GM21367 (cell line): Measurements from ENCODE around the gene CD44.

ENCODE experiments used
- ATAC-seq: cut with Tn5 transposase; IDR thresholded peaks from one replicate; pipeline ENCODE4 v1.9.1; 2021; ENCODE audit not compliant: unreplicated experiment

CD44 gene

GRCh38 chr11:35111161-35112055 lies 27.6 kb upstream of the CD44 start:
- no peak for ATAC-seq

- no peak for ATAC-seq
Measured at GRCh38 chr11:35112056-35112845, 26.7 kb upstream of the CD44 start.

GRCh38 chr11:35112846-35113105 lies 26.2 kb upstream of the CD44 start:
- ATAC-seq, result no peak

DNA sequence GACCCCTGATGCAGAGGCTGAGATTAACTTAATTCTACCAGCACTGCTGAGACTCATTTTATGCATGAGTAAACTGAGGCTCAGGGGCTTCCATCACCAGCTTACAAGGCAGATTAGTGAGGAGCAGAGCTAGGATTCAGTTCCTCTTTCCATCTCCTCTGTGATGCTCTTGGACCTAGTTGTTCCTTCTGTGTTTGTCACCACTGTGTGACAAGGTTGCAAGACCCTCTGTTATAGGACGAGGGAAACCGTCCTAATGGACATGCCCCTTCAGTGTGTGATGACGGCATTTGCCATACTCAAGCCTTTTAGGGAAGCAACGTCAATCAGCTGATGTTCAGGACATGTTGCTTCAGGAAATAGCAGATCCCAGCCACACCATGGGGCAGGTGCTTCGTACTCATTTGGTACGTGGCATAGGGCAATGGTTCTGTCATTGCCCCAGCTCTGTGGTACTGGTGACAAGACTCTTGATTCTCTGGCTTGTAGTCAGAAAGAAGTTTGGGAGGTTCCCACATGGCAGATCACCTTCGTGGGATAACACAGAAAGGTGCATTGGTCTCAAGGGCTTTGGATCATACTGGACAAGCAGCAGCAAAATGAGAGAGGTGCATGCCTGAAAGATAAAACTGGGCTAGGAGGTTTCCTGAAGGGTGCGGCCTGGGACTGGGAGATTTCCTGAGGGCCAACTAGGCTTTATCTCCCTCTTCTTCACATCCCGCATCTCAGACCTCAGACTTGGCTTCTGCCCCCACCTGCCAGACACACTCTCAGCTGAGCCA lies 23.9 kb upstream of the CD44 start:
- ATAC-seq, result no peak

DNA sequence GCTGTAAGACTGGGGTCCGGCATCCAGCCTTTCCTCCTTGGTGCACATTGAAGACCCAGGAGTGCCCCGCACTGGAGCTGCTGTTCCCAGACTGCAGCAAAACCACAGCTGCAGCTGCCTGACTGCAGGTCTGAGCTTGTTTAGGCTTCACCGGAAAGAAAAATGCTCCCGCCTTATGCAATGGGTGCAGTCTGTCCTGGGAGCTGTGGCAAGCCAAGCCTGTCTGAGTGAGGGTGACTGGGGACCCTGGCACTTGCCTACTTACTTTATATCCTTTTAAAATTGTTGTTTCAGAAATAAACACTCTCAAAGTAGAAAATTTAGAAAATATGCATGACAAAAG lies 23.3 kb upstream of the CD44 start:
- ATAC-seq, result no peak

- ATAC-seq, result no peak
Measured at GRCh38 chr11:35116245-35116644, 22.7 kb upstream of the CD44 start.

GRCh38 chr11:35116762-35117640 lies 22.0 kb upstream of the CD44 start:
- ATAC-seq, result no peak

- ATAC-seq, result peak; percentile 65
Measured at GRCh38 chr11:35118906-35119305, 20.1 kb upstream of the CD44 start.

DNA sequence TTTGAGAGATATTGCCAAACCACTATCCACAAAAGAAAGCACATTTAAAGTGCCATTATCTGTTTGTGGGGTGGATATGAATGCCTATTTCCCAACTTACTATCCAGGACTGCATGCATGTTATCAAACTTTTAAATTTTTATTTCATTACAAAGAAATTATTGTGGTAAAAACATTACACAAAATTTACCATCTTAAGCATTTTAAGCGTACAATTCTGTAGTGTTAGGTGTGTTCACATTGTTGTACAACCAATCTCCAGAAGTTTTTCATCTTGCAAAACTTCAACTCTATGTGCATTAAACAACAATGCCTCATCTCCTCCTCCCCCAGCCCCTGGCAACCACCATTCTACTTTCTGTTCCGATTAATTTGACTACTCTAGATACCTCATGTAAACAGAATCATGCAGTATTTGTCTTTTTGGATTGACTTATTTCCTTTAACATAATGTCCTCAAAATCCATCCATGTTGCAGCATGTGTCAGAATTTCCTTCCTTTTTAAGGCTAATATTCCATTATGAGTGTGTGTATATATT lies 17.6 kb upstream of the CD44 start:
- no peak for ATAC-seq

DNA sequence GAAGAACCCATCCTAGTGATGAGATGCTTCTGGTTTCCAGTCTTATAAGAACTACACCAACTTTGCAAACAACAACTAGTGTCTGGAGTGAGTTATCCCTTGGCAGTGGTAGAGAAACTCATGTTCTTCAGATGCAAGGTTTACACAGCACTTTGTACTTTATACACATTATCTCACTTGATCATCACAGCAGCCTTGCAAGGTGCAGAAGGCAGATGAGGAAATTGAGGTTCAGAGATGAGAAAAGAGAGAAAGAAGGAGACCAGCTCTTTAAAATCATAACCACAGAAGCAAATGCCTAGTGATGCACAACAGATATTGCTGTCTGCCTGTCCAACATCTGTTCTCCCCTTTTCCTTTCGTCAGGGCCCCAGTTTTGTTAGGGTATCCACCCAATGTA lies 16.7 kb upstream of the CD44 start:
- ATAC-seq, result no peak

DNA sequence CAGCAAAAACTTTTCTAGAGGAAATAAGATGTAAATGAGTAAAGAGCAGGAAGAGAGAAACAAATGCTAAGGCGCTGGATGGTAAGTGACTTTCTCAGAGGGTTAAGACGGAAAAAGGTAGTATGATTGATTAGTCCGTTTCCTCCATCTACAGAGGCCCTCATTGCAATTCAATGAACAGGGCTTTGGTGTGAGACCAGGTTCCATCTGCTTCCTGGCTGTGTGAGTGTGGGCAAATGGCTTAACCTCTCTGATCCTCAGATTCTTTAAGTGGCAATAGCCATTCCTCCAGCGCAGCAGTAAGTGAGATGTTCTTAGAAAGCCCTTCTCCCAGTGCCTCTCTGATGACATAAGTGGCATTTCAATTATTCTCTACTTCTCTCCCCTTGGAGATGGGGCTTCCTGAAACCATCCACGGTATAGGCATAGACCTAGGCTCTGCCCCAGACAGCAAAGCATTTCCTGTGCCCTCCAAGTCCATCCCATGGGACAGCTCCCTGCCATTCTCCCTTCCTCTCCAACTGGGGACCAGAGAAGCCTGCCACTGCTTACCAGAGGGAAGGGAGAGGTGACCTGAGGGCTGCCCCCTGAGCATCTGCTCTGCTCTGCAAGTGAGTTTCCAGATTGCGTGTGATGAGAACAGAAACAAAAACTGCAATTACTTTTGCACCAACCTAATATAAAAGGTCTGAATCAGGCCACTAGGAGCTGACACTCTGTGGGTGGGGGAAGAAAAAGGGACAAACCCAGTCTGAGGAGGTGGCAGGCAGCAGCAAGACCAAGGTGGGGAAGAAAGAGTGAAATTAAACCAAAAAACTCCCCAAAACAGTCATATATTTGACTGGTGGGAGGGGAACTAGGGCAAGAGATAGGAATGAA lies 12.7 kb upstream of the CD44 start:
- peak; percentile 46 for ATAC-seq

- ATAC-seq, result no peak
Measured at GRCh38 chr11:35126879-35127581, 11.9 kb upstream of the CD44 start.

DNA sequence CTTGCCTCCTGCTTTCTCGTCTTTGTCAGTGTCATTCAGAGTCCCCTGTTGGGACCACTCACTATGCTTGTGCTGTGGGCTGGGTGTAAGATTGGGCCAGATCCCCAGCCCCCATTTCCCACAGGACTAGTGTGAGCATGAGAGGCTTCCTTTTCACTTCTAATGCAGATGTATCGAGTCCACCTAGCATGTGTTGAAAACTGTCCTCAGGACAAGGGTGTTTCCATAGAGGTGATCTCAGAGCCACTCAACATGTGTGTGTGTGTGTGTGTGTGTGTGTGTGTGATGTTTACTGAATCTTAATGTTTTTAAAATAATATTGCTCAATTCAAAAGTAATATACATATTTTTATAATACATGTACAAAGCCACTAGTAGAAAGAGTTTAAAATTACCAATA lies 11.4 kb upstream of the CD44 start:
- no peak for ATAC-seq

- no peak for ATAC-seq
Measured at GRCh38 chr11:35131094-35131493, 7.9 kb upstream of the CD44 start.

DNA sequence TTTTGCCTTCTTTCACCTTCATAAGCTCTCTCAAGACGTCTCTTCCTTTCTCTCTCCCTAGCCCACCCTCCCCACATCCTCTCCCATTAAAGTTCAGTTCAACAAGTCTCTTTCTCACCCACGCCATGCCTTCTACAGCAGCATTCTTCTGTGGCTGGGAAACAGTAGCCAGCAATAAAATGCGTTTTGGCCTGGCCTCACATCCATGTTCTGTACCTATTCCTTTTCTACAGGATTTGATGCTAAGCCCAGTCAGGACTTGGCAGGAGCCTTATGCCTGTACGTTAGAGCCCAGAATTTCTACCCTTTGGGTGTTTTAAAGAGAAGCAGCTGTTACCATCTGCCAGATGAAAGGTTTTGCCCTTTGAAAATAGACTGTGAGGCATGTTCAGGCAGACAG lies 7.1 kb upstream of the CD44 start:
- no peak for ATAC-seq

DNA sequence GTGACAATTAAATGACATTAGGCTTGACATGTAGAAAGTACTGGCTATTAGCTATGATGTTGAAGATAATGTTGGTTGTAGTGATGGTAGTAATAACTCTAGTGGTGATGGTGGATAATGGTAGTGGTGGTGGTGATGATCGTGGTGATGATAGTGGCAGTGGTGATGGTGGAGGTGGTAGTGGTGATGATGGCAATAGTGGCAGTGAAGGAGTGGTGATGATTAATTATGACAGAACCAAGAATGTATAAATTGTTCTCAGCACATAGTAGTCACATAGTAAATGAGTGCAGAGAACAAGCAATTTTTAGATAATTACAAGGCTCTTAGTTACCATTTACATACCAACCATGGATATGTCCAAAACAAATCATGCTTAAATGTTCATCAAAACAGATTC lies 5.3 kb upstream of the CD44 start:
- ATAC-seq, result no peak

GRCh38 chr11:35134403-35135148 lies 4.4 kb upstream of the CD44 start:
- ATAC-seq, result no peak

DNA sequence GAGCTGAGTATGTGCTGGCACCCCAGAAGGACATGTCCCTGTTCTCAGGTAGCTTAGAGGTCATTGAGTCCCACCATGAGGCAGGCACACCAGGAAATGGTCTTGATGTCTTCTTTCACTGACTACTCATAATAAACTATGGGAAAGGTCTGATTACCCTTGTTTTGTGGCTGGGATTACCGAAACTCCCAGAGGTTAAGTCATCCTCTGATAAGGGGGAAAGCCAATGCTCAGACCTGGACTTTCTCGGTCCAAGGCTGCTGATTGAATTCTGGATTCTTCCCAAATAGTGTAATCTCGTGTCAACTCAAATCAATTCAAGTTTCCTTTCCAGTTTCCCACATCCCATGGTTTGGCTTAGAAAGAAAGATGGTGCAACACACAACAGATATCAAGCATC lies 3.7 kb upstream of the CD44 start:
- no peak for ATAC-seq
